A549 (cell line): Measurements from ENCODE around the gene SLC5A5. TPM values are rescaled to one million over a fixed set of nuclear protein-coding genes. Genes with fewer than 3 reads are reported as not detected.

Source experiments
- ATAC-seq, 2 experiments: fragments of 200-7000 bp in 1 of 2; fragments of >200 bp in 1 of 2; cut with Nextera tagmentation in 1 of 2; cut with Tn5 transposase in 1 of 2; 3 replicates each; pipeline versions ENCODE4 v1.8.0 to v1.9.1; 2018 to 2020; ENCODE audit warnings: mild to moderate bottlenecking in 1 of 2, moderate library complexity in 1 of 2
- CTCF ChIA-PET: fragments of 300-600 bp; sonication (Branson Sonifier 250); formaldehyde crosslinking; extraction: SDS; loops from one replicate; lab custom pipeline; 2021; ENCODE audit warnings: antibody characterized with exemption, inconsistent platforms; lab: Yijun Ruan, JAX
- POLR2A ChIA-PET: fragments of 350-600 bp; formaldehyde crosslinking; extraction: SDS; loops from one replicate; lab custom pipeline; 2021; ENCODE audit warnings: antibody characterized with exemption, inconsistent platforms; lab: Yijun Ruan, JAX
- DNase-seq, 2 experiments: peaks; one replicate each; pipeline versions ENCODE4 v3.0.0 to v3.0.0-alpha.2; 2011 to 2016; ENCODE audit warnings: low read depth in 1 of 2, low spot score in 1 of 2
- FAIRE-seq: peaks from 2 replicates; lab custom pipeline; 2011; peaks lifted over from hg19 to GRCh38; lab: Jason Lieb, UNC
- H3K27ac ChIP-seq, 2 experiments: fragments of >200 bp; sonication (Bioruptor Twin); formaldehyde crosslinking; 3 replicates each; pipeline ENCODE4 v1.5.1; 2016 to 2017
- H3K4me1 ChIP-seq: fragments of >200 bp; sonication (Bioruptor Twin); formaldehyde crosslinking; 3 replicates; pipeline ENCODE4 v1.6.1; 2016
- H3K4me2 ChIP-seq: fragments of >200 bp; sonication (Bioruptor Twin); formaldehyde crosslinking; 3 replicates; pipeline ENCODE4 v1.6.1; 2016
- H3K4me3 ChIP-seq: fragments of >200 bp; sonication (Bioruptor Twin); formaldehyde crosslinking; 3 replicates; pipeline ENCODE4 v1.5.1; 2016
- H3K9me3 ChIP-seq: fragments of >200 bp; sonication (Bioruptor Twin); formaldehyde crosslinking; 3 replicates; pipeline ENCODE4 v1.6.1; 2016
- ATOH8 ChIP-seq: fragments of 250-450 bp; sonication (Bioruptor Pico); IDR thresholded peaks from 2 replicates; pipeline ENCODE4 v1.5.0; 2020; ENCODE audit warnings: low read depth, mild to moderate bottlenecking, moderate library complexity
- BHLHE40 ChIP-seq: IDR thresholded peaks from 2 replicates; pipeline ENCODE4 v1.6.1; 2012; ENCODE audit warnings: low read depth, low read length, inconsistent platforms
- CBX8 ChIP-seq: fragments of 200-600 bp; sonication (generic); IDR thresholded peaks from 2 replicates; pipeline ENCODE4 v1.6.1; 2016
- E2F6 ChIP-seq: IDR thresholded peaks from 2 replicates; pipeline ENCODE4 v1.6.1; 2012; ENCODE audit warnings: low read depth, borderline replicate concordance
- EHMT2 ChIP-seq: fragments of 200-600 bp; sonication (generic); IDR thresholded peaks from 2 replicates; pipeline ENCODE4 v1.6.1; 2016; ENCODE audit warnings: antibody characterized with exemption, low read depth, mild to moderate bottlenecking, moderate library complexity
- ELK1 ChIP-seq: fragments of 150-350 bp; IDR thresholded peaks from 2 replicates; pipeline ENCODE4 v1.6.1; 2014; ENCODE audit warnings: low read depth, mild to moderate bottlenecking, low read length
- FOSL2 ChIP-seq, 2 experiments: fragments of 450-650 bp in 1 of 2; fragments of >200 bp in 1 of 2; sonication (Bioruptor Twin) in 1 of 2; formaldehyde crosslinking; IDR thresholded peaks; 2 replicates each; pipeline versions ENCODE4 v1.5.0 to v1.6.1; 2016 to 2020; ENCODE audit warnings: mild to moderate bottlenecking in 1 of 2, moderate library complexity in 1 of 2
- FOXS1 ChIP-seq: fragments of 250-450 bp; sonication (Bioruptor Pico); IDR thresholded peaks from 2 replicates; pipeline ENCODE4 v1.5.0; 2020; ENCODE audit warnings: mild to moderate bottlenecking, moderate library complexity
- HEYL ChIP-seq: fragments of 250-450 bp; sonication (Bioruptor Pico); IDR thresholded peaks from 2 replicates; pipeline ENCODE4 v1.8.0; 2021; ENCODE audit warnings: mild to moderate bottlenecking, moderate library complexity
- HOXB13 ChIP-seq: fragments of 250-450 bp; sonication (Bioruptor Pico); IDR thresholded peaks from 2 replicates; pipeline ENCODE4 v1.5.0; 2020; ENCODE audit warnings: low read depth, mild to moderate bottlenecking, moderate library complexity
- JUNB ChIP-seq: fragments of >200 bp; sonication (Bioruptor Twin); formaldehyde crosslinking; IDR thresholded peaks from 2 replicates; pipeline ENCODE4 v1.6.1; 2016
- KDM1A ChIP-seq: fragments of 200-600 bp; sonication (generic); IDR thresholded peaks from 2 replicates; pipeline ENCODE4 v1.6.1; 2016; ENCODE audit warnings: low read depth, mild to moderate bottlenecking
- MAFK ChIP-seq: fragments of 450-650 bp; IDR thresholded peaks from 2 replicates; pipeline ENCODE4 v1.6.1; 2014; ENCODE audit not compliant: partially characterized antibody
- MAX ChIP-seq: IDR thresholded peaks from 2 replicates; pipeline ENCODE4 v1.6.1; 2012
- MYC ChIP-seq: IDR thresholded peaks from 2 replicates; pipeline ENCODE4 v1.6.1; 2012; ENCODE audit warnings: mild to moderate bottlenecking, inconsistent platforms, low read length, improper control_type of control experiment, borderline replicate concordance
- PBX3 ChIP-seq: IDR thresholded peaks from 2 replicates; pipeline ENCODE4 v1.6.1; 2012
- POLR2AphosphoS2 ChIP-seq: conservative IDR thresholded peaks from 2 replicates; pipeline ENCODE4 v1.6.1; 2012; ENCODE audit warnings: low read length, improper control_type of control experiment, inconsistent platforms
- RAD21 ChIP-seq, 2 experiments: fragments of >200 bp in 1 of 2; sonication (Bioruptor Twin) in 1 of 2; formaldehyde crosslinking in 1 of 2; IDR thresholded peaks in 1 of 2; conservative IDR thresholded peaks in 1 of 2; 2 replicates in 1 of 2; 3 replicates in 1 of 2; pipeline ENCODE4 v1.6.1; 2012 to 2018; ENCODE audit warnings: inconsistent platforms in 1 of 2
- REST ChIP-seq: fragments of 200-600 bp; sonication (generic); IDR thresholded peaks from 2 replicates; pipeline ENCODE4 v1.6.1; 2016; ENCODE audit warnings: antibody characterized with exemption, mild to moderate bottlenecking, moderate library complexity
- RFX5 ChIP-seq: fragments of 450-650 bp; IDR thresholded peaks from 2 replicates; pipeline ENCODE4 v1.7.1; 2014; ENCODE audit warnings: antibody characterized with exemption, mild to moderate bottlenecking, moderate library complexity
- SMC3 ChIP-seq: fragments of >200 bp; sonication (Bioruptor Twin); formaldehyde crosslinking; IDR thresholded peaks from 3 replicates; pipeline ENCODE4 v1.6.1; 2018; ENCODE audit warnings: inconsistent platforms
- USF2 ChIP-seq: fragments of 450-650 bp; IDR thresholded peaks from 2 replicates; pipeline ENCODE4 v1.6.1; 2014; ENCODE audit warnings: antibody characterized with exemption
- ZC3H11A ChIP-seq: fragments of 450-650 bp; IDR thresholded peaks from 2 replicates; pipeline ENCODE4 v1.6.1; 2014; ENCODE audit warnings: antibody characterized with exemption, mild to moderate bottlenecking
- ZFP36 ChIP-seq: fragments of 450-650 bp; IDR thresholded peaks from 2 replicates; pipeline ENCODE4 v1.6.1; 2014; ENCODE audit warnings: borderline replicate concordance; ENCODE audit not compliant: partially characterized antibody
- WGBS: methylation state at CpG from one replicate; pipeline ENCODE4 v1.1.6; 2017; ENCODE audit errors: missing lambda C conversion rate; 5-methylcytosine and 5-hydroxymethylcytosine counted together
- polyA plus RNA-seq, 4 experiments: library from polyadenylated mRNA; depleted of rRNA in 3 of 4; stranded (reverse); fragments of >200 nt; fragmentation: RNase III in 1 of 4; extraction: RNeasy Plus Mini Kit Qiagen cat#74134 plus additional on column Dnase treatment in 1 of 4; gene quantifications; 2 replicates in 3 of 4; 3 replicates in 1 of 4; pipeline ENCODE4 v1.2.3, GENCODE V29; 2011 to 2017

SLC5A5 gene
- polyA plus RNA-seq, 2 of the 4 experiments (the other 2 are of a cell fraction), result 0.06 to 0.25 TPM

- no peak for TF ChIP-seq HEYL (CRISPR knock-in tag)
- TF ChIP-seq PBX3, result no peak
- no peak for TF ChIP-seq RFX5
- TF ChIP-seq SMC3, result no peak
- TF ChIP-seq FOXS1, result no peak
- TF ChIP-seq JUNB, result no peak
- TF ChIP-seq E2F6, result 0 out of 2 replicates have a peak, but pooled peaks have one; percentile 37
- peak; percentile 38; the same call in 1 of the 2 replicates for TF ChIP-seq USF2
- no peak for TF ChIP-seq CBX8
- no peak for TF ChIP-seq ZFP36
- TF ChIP-seq ELK1, result no peak
- no peak for TF ChIP-seq MAFK
- TF ChIP-seq POLR2AphosphoS2, result no peak
- no peak for TF ChIP-seq BHLHE40
- no peak for TF ChIP-seq ATOH8 (CRISPR knock-in tag)
- TF ChIP-seq FOSL2 (IDR thresholded peaks at IDR 0.05), result no peak
- no peak for TF ChIP-seq FOSL2 (CRISPR knock-in tag; IDR thresholded peaks at IDR 0.05)
- no peak for TF ChIP-seq HOXB13 (CRISPR knock-in tag)
- TF ChIP-seq MYC, result no peak
- no peak for TF ChIP-seq ZC3H11A
- no peak for TF ChIP-seq EHMT2
- no peak for TF ChIP-seq RAD21 (conservative IDR thresholded peaks at IDR 0.05 in 1 of 2, IDR thresholded peaks at IDR 0.05 in 1 of 2)
- peak; percentile 85 for TF ChIP-seq KDM1A
Measured at GRCh38 chr19:17829855-17830566, 41.7 kb upstream of the SLC5A5 start (continued).

- DNase-seq (peak; percentile 89 to 91), FAIRE-seq (no peak), ATAC-seq (peak; percentile 85 to 93)
- 66% methylated on average over 23 of the region's 50 CpGs for WGBS
- peak overlapping the region; percentile 55 for H3K4me3 ChIP-seq
- H3K9me3 ChIP-seq, result no peaks in the 10 kb centered on the region
- H3K27ac ChIP-seq, result peak overlapping the region; percentile 88 to 89
- POLR2A ChIA-PET, result interaction anchor here (0.7 to 1.3 kb wide), 5 partner anchors 12 to 112 kb away, joined by 3 to 9 read pairs (median 4); partner anchors contain the start of genes B3GNT3, MAP1S and RPL18A
- peak overlapping the region; percentile 100 for H3K4me2 ChIP-seq
- CTCF ChIA-PET, result interaction anchor here (0.7 to 1.2 kb wide), 2 partner anchors 10 to 46 kb away, joined by 3 read pairs; no protein-coding TSS in a partner anchor
- H3K4me1 ChIP-seq, result peaks cover 4% of the 10 kb centered on the region; the same call in 1 of the 3 replicates
- TF ChIP-seq PBX3 (no peak), E2F6 (no peak), CBX8 (no peak), MAFK (no peak), ZC3H11A (no peak), MAX (no peak), MYC (no peak), REST (no peak)
Measured at GRCh38 chr19:17830567-17831418, 41.0 kb upstream of the SLC5A5 start.
